HEK293 (cell line): ENCODE results near the gene CRIP2.
A peak's percentile ranks its signal among the peaks of the same experiment; 100 is the strongest.

ENCODE experiments used
- CTCF ChIA-PET: fragments of 350-600 bp; formaldehyde crosslinking; extraction: SDS; loops from one replicate; lab custom pipeline; 2021; ENCODE audit warnings: antibody characterized with exemption; lab: Yijun Ruan, JAX
- POLR2A ChIA-PET: fragments of 300-600 bp; formaldehyde crosslinking; extraction: SDS; loops from one replicate; lab custom pipeline; 2020; ENCODE audit warnings: antibody characterized with exemption, inconsistent platforms; lab: Yijun Ruan, JAX
- H3K27ac ChIP-seq: fragments of 200-500 bp; sonication (Bioruptor generic); 2 replicates; pipeline ENCODE4 v1.5.1; 2014; ENCODE audit warnings: low read depth, low read length, control low read depth, inconsistent platforms; ENCODE audit errors: extremely low read depth
- H3K36me3 ChIP-seq, 2 experiments: fragments of 200-500 bp in 1 of 2; sonication (Bioruptor generic) in 1 of 2; 1 replicate in 1 of 2; 2 replicates in 1 of 2; pipeline ENCODE4 v1.5.1; 2014 to 2017; ENCODE audit warnings: inconsistent platforms in 2 of 2, low read length in 2 of 2; ENCODE audit not compliant: control insufficient read depth in 2 of 2, insufficient read depth in 1 of 2
- H3K4me1 ChIP-seq: fragments of 200-500 bp; sonication (Bioruptor generic); 2 replicates; pipeline ENCODE4 v1.5.1; 2014; ENCODE audit warnings: mild to moderate bottlenecking, low read length, inconsistent platforms; ENCODE audit not compliant: control insufficient read depth, insufficient read depth
- H3K4me3 ChIP-seq: 2 replicates; pipeline ENCODE4 v1.5.1; 2011; ENCODE audit warnings: low read depth, mild to moderate bottlenecking, control low read depth, low read length, moderate library complexity
- H3K9me3 ChIP-seq: fragments of 200-500 bp; sonication (Bioruptor generic); 2 replicates; pipeline ENCODE4 v1.5.1; 2014; ENCODE audit warnings: low read depth, low read length, inconsistent platforms; ENCODE audit not compliant: control insufficient read depth, insufficient read depth
- BCL11B ChIP-seq: fragments of 450-650 bp; formaldehyde crosslinking; IDR thresholded peaks from 2 replicates; pipeline ENCODE4 v1.5.1; 2016; ENCODE audit warnings: low read depth, missing biosample characterization, missing genetic modification characterization
- GFI1B ChIP-seq: fragments of 450-650 bp; formaldehyde crosslinking; IDR thresholded peaks from 2 replicates; pipeline ENCODE4 v1.5.1; 2016; ENCODE audit warnings: missing biosample characterization, missing genetic modification characterization
- GLI2 ChIP-seq: fragments of 450-650 bp; formaldehyde crosslinking; IDR thresholded peaks from 2 replicates; pipeline ENCODE4; 2017; ENCODE audit warnings: missing biosample characterization, missing genetic modification characterization, low read depth, borderline replicate concordance
- GLIS1 ChIP-seq: fragments of 450-650 bp; formaldehyde crosslinking; IDR thresholded peaks from 2 replicates; pipeline ENCODE4 v1.5.1; 2016; ENCODE audit warnings: missing biosample characterization, missing genetic modification characterization
- KLF8 ChIP-seq: fragments of 450-650 bp; formaldehyde crosslinking; IDR thresholded peaks from 2 replicates; pipeline ENCODE4 v1.5.1; 2016; ENCODE audit warnings: missing biosample characterization, missing genetic modification characterization
- PRDM1 ChIP-seq: fragments of 450-650 bp; formaldehyde crosslinking; IDR thresholded peaks from 2 replicates; pipeline ENCODE4; 2016; ENCODE audit warnings: missing biosample characterization, missing genetic modification characterization
- RBAK ChIP-seq: fragments of 450-650 bp; formaldehyde crosslinking; IDR thresholded peaks from 2 replicates; pipeline ENCODE4 v1.5.1; 2016; ENCODE audit warnings: missing biosample characterization, missing genetic modification characterization
- ZBTB7A ChIP-seq: fragments of 450-650 bp; formaldehyde crosslinking; IDR thresholded peaks from 2 replicates; pipeline ENCODE4 v1.5.1; 2016; ENCODE audit warnings: low read depth, missing biosample characterization, missing genetic modification characterization
- ZFHX2 ChIP-seq: fragments of 450-650 bp; formaldehyde crosslinking; conservative IDR thresholded peaks from 2 replicates; pipeline ENCODE4 v1.5.1; 2016; ENCODE audit warnings: missing biosample characterization, missing genetic modification characterization
- ZFP69B ChIP-seq: fragments of 450-650 bp; formaldehyde crosslinking; IDR thresholded peaks from 2 replicates; pipeline ENCODE4 v1.5.1; 2016; ENCODE audit warnings: missing biosample characterization, missing genetic modification characterization
- ZNF138 ChIP-seq: fragments of 450-650 bp; formaldehyde crosslinking; IDR thresholded peaks from 2 replicates; pipeline ENCODE4 v1.5.1; 2016; ENCODE audit warnings: missing biosample characterization, missing genetic modification characterization, borderline replicate concordance
- ZNF184 ChIP-seq: fragments of 450-650 bp; IDR thresholded peaks from 2 replicates; pipeline ENCODE4 v1.5.1; 2018; ENCODE audit warnings: missing biosample characterization, mild to moderate bottlenecking, missing genetic modification characterization
- ZNF239 ChIP-seq: fragments of 450-650 bp; formaldehyde crosslinking; IDR thresholded peaks from 2 replicates; pipeline ENCODE4 v1.5.1; 2016; ENCODE audit warnings: missing biosample characterization, missing genetic modification characterization
- ZNF302 ChIP-seq: fragments of 450-650 bp; formaldehyde crosslinking; IDR thresholded peaks from 2 replicates; pipeline ENCODE4 v1.5.1; 2016; ENCODE audit warnings: missing biosample characterization, missing genetic modification characterization, low read depth
- ZNF341 ChIP-seq: fragments of 450-650 bp; formaldehyde crosslinking; IDR thresholded peaks from 2 replicates; pipeline ENCODE4; 2016; ENCODE audit warnings: low read depth, missing biosample characterization, missing genetic modification characterization
- ZNF404 ChIP-seq: fragments of 450-650 bp; formaldehyde crosslinking; IDR thresholded peaks from 2 replicates; pipeline ENCODE4 v1.5.1; 2017; ENCODE audit warnings: missing biosample characterization, missing genetic modification characterization
- ZNF521 ChIP-seq: fragments of 450-650 bp; formaldehyde crosslinking; IDR thresholded peaks from 2 replicates; pipeline ENCODE4 v1.5.1; 2017; ENCODE audit warnings: missing biosample characterization, mild to moderate bottlenecking, missing genetic modification characterization
- ZNF555 ChIP-seq: fragments of 450-650 bp; formaldehyde crosslinking; conservative IDR thresholded peaks from 2 replicates; pipeline ENCODE4 v1.5.1; 2017; ENCODE audit warnings: missing biosample characterization, mild to moderate bottlenecking, missing genetic modification characterization, inconsistent platforms
- ZNF571 ChIP-seq: fragments of 450-650 bp; formaldehyde crosslinking; IDR thresholded peaks from 2 replicates; pipeline ENCODE4 v1.5.0; 2017; ENCODE audit warnings: missing biosample characterization, missing genetic modification characterization
- ZNF623 ChIP-seq: fragments of 450-650 bp; formaldehyde crosslinking; IDR thresholded peaks from 2 replicates; pipeline ENCODE4 v1.5.1; 2016; ENCODE audit warnings: missing biosample characterization, missing genetic modification characterization
- ZNF660 ChIP-seq: fragments of 450-650 bp; IDR thresholded peaks from 2 replicates; pipeline ENCODE4 v1.5.1; 2018; ENCODE audit warnings: missing biosample characterization, mild to moderate bottlenecking, missing genetic modification characterization
- ZNF707 ChIP-seq: fragments of 450-650 bp; formaldehyde crosslinking; IDR thresholded peaks from 2 replicates; pipeline ENCODE4 v1.5.1; 2016; ENCODE audit warnings: missing biosample characterization, missing genetic modification characterization
- ZNF792 ChIP-seq: fragments of 450-650 bp; formaldehyde crosslinking; IDR thresholded peaks from 2 replicates; pipeline ENCODE4 v1.5.1; 2016; ENCODE audit warnings: missing biosample characterization, missing genetic modification characterization
- TF ChIP-seq, protein P1 (sequence below): fragments of 450-650 bp; formaldehyde crosslinking; IDR thresholded peaks from 2 replicates; pipeline ENCODE4 v1.5.1; 2017; ENCODE audit warnings: missing biosample characterization, missing genetic modification characterization
- TF ChIP-seq, protein P2 (sequence below): fragments of 450-650 bp; formaldehyde crosslinking; IDR thresholded peaks from 2 replicates; pipeline ENCODE4 v1.5.1; 2017; ENCODE audit warnings: missing biosample characterization, missing genetic modification characterization
- TF ChIP-seq, protein P3 (sequence below): fragments of 450-650 bp; formaldehyde crosslinking; IDR thresholded peaks from 2 replicates; pipeline ENCODE4 v1.5.1; 2016; ENCODE audit warnings: missing biosample characterization, missing genetic modification characterization
- TF ChIP-seq, protein P4 (sequence below): fragments of 450-650 bp; formaldehyde crosslinking; IDR thresholded peaks from 2 replicates; pipeline ENCODE4 v1.5.1; 2016; ENCODE audit warnings: missing biosample characterization, missing genetic modification characterization

Gene CRIP2

DNA sequence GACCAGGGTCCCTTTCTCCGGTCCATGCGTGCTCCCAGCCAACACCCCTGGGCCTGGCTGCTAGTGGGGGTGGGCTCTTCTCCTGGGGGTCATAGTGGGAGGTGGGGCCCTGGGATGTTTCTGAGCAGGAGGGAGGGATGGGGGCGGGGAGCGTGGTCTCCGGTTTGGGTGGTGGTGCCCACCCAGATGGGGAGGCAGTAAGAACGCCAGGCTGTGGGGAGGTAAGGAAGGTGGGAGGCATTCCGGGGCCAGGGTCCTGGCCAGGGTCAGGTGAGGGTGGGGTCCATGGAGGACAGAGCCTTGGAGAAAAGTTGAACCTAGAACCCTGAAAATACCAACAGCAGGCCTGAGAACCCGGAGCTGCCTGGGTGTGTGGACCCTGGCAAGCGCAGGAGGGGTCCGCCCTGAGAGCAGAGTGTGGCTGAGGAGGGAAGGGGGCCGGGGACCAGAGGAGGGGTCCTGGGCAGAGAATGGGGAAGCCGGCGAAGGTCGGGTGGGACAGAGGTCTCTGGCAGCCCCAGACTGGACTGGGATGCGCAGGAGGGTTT is 5.7 kb downstream of the CRIP2 start:
- H3K4me3 ChIP-seq = no peak overlapping the region
- H3K4me1 ChIP-seq = peaks cover 5% of the 10 kb centered on the region
- H3K27ac ChIP-seq = no peak overlapping the region
- TF ChIP-seq ZFHX2 (tag by site-specific recombination) = 0 out of 2 replicates have a peak, but pooled peaks have one; percentile 1
- TF ChIP-seq GLIS1 (tag by site-specific recombination) = 0 out of 2 replicates have a peak, but pooled peaks have one; percentile 3
- TF ChIP-seq ZNF184 = no peak
- TF ChIP-seq, protein P1, sequence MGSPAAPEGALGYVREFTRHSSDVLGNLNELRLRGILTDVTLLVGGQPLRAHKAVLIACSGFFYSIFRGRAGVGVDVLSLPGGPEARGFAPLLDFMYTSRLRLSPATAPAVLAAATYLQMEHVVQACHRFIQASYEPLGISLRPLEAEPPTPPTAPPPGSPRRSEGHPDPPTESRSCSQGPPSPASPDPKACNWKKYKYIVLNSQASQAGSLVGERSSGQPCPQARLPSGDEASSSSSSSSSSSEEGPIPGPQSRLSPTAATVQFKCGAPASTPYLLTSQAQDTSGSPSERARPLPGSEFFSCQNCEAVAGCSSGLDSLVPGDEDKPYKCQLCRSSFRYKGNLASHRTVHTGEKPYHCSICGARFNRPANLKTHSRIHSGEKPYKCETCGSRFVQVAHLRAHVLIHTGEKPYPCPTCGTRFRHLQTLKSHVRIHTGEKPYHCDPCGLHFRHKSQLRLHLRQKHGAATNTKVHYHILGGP (tag by site-specific recombination) = no peak
- no peak for TF ChIP-seq ZNF792 (tag by site-specific recombination)
- no peak for TF ChIP-seq BCL11B (tag by site-specific recombination)
- no peak for TF ChIP-seq ZFP69B (tag by site-specific recombination)
- no peak for TF ChIP-seq ZNF707 (tag by site-specific recombination)
- ChIA-PET CTCF (interaction anchor here (0.6 to 2.9 kb wide), 29 partner anchors 11 to 873 kb away, joined by 3 to 83 read pairs (median 4); partner anchors contain the start of gene TEDC1), POLR2A (interaction anchor here (1.0 to 1.7 kb wide), 6 partner anchors 8 to 32 kb away, joined by 4 to 19 read pairs (median 4); no protein-coding TSS in a partner anchor)
- no peaks in the 10 kb centered on the region for H3K9me3 ChIP-seq
- H3K36me3 ChIP-seq = no peaks in the 10 kb centered on the region

DNA sequence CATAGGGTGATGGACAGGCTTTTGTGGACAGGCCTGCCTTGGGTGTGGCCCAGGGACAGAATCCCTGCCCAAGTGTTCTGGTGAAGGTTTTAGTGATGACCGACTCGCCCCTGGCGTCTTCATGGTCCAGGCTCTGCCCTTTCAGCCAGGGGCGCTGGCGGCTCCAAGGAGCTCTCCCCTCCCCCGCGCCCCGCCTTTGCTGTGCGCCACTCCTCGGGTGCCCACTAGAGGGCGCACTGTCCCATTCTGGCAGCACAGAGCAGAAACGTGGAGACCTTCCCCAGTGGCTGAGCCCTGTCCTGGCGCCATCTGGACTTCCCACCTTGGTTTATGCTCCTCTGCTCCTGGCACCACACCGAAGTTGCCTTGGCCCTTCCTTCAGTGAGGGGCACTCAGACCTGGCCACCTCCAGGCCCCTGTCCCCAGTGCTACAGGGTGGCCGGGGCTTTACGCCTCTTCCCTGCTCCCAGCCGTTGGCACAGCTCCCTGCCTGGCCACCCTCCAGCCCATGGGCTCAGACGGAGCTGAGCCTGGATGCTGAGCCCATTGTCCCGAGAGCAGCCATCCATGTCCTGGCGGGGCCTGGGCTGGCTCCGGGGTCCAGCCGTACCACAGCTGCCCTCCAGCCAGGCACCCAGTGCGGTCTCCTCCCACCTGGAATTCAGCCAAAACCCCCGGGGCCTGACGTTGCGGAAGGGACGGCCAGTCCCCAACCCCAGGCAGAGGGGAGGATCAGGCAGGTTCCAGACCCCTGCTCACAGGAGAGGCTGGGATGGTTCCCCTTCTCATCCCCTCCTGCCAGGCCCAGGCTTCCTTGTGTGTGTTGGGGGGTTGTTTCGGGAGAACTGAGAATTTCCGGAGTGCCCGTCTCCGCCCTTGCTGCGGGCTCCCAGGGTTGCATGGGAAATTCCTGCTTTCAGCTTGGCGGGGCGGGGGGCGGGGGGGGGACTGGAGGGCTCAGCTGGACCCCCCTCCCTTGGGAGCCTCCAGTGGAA is 6.5 kb downstream of the CRIP2 start:
- CTCF ChIA-PET = interaction anchor here (0.6 to 2.9 kb wide), 33 partner anchors 10 to 873 kb away, joined by 3 to 83 read pairs (median 4); partner anchors contain the start of gene TEDC1
- H3K4me1 ChIP-seq = peaks cover 5% of the 10 kb centered on the region
- peak overlapping the region; percentile 32 for H3K4me3 ChIP-seq
- H3K9me3 ChIP-seq = no peaks in the 10 kb centered on the region
- H3K36me3 ChIP-seq = no peaks in the 10 kb centered on the region
- H3K27ac ChIP-seq = peak overlapping the region; percentile 62; the same call in 1 of the 2 replicates
- POLR2A ChIA-PET = interaction anchor here (0.5 to 1.7 kb wide), 8 partner anchors 8 to 85 kb away, joined by 3 to 19 read pairs (median 4); no protein-coding TSS in a partner anchor
- TF ChIP-seq KLF8 (tag by site-specific recombination) (peak; percentile 97), GFI1B (no peak), ZNF555 (tag by site-specific recombination) (no peak), ZNF404 (tag by site-specific recombination) (no peak), ZNF521 (tag by site-specific recombination) (no peak), PRDM1 (tag by site-specific recombination) (no peak), ZNF341 (tag by site-specific recombination) (peak; percentile 94), ZNF571 (tag by site-specific recombination) (no peak), ZNF707 (tag by site-specific recombination) (no peak), ZBTB7A (tag by site-specific recombination) (peak; percentile 74), GLI2 (tag by site-specific recombination) (no peak), RBAK (no peak), ZNF623 (tag by site-specific recombination) (peak; percentile 10; the same call in 1 of the 2 replicates), ZNF302 (tag by site-specific recombination) (peak; percentile 21; the same call in 1 of the 2 replicates), ZNF660 (tag by site-specific recombination) (peak; percentile 71; the same call in 1 of the 2 replicates), ZNF138 (tag by site-specific recombination) (no peak), ZNF239 (tag by site-specific recombination) (no peak)
- TF ChIP-seq, protein P2, sequence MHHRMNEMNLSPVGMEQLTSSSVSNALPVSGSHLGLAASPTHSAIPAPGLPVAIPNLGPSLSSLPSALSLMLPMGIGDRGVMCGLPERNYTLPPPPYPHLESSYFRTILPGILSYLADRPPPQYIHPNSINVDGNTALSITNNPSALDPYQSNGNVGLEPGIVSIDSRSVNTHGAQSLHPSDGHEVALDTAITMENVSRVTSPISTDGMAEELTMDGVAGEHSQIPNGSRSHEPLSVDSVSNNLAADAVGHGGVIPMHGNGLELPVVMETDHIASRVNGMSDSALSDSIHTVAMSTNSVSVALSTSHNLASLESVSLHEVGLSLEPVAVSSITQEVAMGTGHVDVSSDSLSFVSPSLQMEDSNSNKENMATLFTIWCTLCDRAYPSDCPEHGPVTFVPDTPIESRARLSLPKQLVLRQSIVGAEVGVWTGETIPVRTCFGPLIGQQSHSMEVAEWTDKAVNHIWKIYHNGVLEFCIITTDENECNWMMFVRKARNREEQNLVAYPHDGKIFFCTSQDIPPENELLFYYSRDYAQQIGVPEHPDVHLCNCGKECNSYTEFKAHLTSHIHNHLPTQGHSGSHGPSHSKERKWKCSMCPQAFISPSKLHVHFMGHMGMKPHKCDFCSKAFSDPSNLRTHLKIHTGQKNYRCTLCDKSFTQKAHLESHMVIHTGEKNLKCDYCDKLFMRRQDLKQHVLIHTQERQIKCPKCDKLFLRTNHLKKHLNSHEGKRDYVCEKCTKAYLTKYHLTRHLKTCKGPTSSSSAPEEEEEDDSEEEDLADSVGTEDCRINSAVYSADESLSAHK (tag by site-specific recombination) = no peak
- TF ChIP-seq, protein P3, sequence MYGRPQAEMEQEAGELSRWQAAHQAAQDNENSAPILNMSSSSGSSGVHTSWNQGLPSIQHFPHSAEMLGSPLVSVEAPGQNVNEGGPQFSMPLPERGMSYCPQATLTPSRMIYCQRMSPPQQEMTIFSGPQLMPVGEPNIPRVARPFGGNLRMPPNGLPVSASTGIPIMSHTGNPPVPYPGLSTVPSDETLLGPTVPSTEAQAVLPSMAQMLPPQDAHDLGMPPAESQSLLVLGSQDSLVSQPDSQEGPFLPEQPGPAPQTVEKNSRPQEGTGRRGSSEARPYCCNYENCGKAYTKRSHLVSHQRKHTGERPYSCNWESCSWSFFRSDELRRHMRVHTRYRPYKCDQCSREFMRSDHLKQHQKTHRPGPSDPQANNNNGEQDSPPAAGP (tag by site-specific recombination) = peak; percentile 88
- TF ChIP-seq, protein P4, sequence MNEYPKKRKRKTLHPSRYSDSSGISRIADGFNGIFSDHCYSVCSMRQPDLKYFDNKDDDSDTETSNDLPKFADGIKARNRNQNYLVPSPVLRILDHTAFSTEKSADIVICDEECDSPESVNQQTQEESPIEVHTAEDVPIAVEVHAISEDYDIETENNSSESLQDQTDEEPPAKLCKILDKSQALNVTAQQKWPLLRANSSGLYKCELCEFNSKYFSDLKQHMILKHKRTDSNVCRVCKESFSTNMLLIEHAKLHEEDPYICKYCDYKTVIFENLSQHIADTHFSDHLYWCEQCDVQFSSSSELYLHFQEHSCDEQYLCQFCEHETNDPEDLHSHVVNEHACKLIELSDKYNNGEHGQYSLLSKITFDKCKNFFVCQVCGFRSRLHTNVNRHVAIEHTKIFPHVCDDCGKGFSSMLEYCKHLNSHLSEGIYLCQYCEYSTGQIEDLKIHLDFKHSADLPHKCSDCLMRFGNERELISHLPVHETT = peak; percentile 89
